BLaER1 treated with 17β-estradiol and CSF1 and Interleukin-3, amounts not matched to agents 10 nM and 100 nM (cell line): ENCODE data around the gene SLA2.
"Not testable (repeated sequence)": the region's sequence is repeated elsewhere in the genome, so short reads cannot be mapped to it uniquely, and the experiment has no call there.

Experiments
- H3K27ac ChIP-seq, 11 experiments: shearing (Covaris generic); formaldehyde crosslinking; 2 replicates each; pipeline ENCODE4 v1.8.1; 2022
- H3K27me3 ChIP-seq, 11 experiments: shearing (Covaris generic); formaldehyde crosslinking; 2 replicates each; pipeline ENCODE4 v1.8.1; 2022
- H3K36me3 ChIP-seq, 11 experiments: shearing (Covaris generic); formaldehyde crosslinking; 2 replicates each; pipeline ENCODE4 v1.8.1; 2022
- H3K4me1 ChIP-seq, 10 experiments: shearing (Covaris generic); formaldehyde crosslinking; 2 replicates each; pipeline ENCODE4 v1.8.1; 2022
- H3K4me2 ChIP-seq, 11 experiments: shearing (Covaris generic); formaldehyde crosslinking; 2 replicates each; pipeline ENCODE4 v1.8.1; 2022
- H3K4me3 ChIP-seq, 10 experiments: shearing (Covaris generic); formaldehyde crosslinking; 2 replicates each; pipeline ENCODE4 v1.8.1; 2022
- H3K9ac ChIP-seq, 11 experiments: shearing (Covaris generic); formaldehyde crosslinking; 2 replicates each; pipeline ENCODE4 v1.8.1; 2022
- H3K9me3 ChIP-seq, 11 experiments: shearing (Covaris generic); formaldehyde crosslinking; replicated peaks in 1 of 11; 2 replicates each; pipeline ENCODE4 v1.8.1; 2022
- H4K20me1 ChIP-seq, 11 experiments: shearing (Covaris generic); formaldehyde crosslinking; 2 replicates each; pipeline ENCODE4 v1.8.1; 2022
- Cebpa-rat ChIP-seq, 11 experiments: shearing (Covaris generic); IDR thresholded peaks; 2 replicates each; pipeline ENCODE4 v1.8.1; 2022

SLA2 gene

DNA sequence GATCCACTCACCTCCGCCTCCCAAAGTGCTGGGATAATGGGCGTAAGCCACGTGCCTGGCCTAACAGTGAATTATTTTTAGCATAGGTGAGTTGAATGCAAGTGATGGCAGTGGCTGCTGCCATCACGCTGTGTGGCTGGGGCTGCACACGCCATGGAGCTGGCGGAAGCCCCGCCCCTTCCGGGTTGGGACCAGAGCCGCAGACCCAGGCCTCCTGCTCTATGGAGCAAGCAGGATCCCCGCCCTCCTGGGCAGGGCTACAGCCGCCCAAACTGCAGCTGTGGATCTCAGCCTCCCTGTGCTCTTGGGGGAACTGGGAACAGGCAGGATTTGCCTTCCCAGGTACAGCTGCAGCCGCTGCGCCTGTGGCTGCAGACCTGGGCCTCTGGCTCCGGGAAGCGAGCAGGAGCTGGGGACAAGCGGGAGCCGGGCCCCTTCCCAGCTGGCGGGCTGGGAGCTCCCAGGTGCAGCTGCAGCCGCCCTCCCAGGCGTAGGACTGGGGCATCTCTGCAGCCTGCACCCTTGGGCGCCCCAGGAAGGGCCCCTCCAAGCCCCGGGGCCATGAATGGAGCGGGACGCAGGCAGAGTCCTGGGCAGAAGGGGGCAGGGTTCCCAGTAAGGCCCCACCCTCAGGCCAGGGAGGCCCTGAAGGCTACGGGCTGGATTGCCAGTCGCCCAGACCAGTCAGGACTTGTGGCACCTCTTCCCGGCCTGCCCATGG is 30.9 kb upstream of the SLA2 start:
- TF ChIP-seq Cebpa-rat (IDR thresholded peaks at IDR 0.05) = no peak
- peaks cover 0 to 16% (median 0%) of the 10 kb centered on the region in 11 experiments; a peak in 9 of 22 replicates for H3K9me3 ChIP-seq
- no peak overlapping the region for H3K4me2 ChIP-seq
- H3K27me3 ChIP-seq = no peaks in the 10 kb centered on the region
- no peaks in the 10 kb centered on the region; a peak in 1 of 22 replicates for H4K20me1 ChIP-seq
- peaks cover 29 to 65% (median 41%) of the 10 kb centered on the region in 11 experiments; a peak in 21 of 22 replicates for H3K36me3 ChIP-seq
- H3K4me1 ChIP-seq = no peaks in the 10 kb centered on the region
- no peak overlapping the region for H3K9ac ChIP-seq
- no peak overlapping the region for H3K27ac ChIP-seq
- H3K4me3 ChIP-seq = no peak overlapping the region

DNA sequence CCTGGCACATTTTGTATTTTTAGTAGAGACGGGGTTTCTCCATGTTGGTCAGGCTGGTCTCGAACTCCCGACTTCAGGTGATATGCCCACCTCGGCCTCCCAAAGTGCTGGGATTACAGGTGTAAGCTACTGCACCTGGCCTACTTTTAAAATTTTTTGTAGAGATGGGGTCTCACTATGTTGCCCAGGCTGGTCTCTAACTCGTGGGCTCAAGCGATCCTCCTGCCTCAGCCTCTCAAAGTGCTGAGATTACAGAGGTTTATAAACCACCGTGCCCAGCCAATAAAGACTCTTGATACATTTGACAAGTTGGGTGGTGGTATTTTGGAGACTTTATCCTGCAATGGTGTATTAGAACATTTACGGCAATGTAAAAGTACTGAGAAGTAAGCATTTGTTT is 29.5 kb upstream of the SLA2 start:
- H4K20me1 ChIP-seq, H3K9ac ChIP-seq, H3K4me3 ChIP-seq, H3K4me2 ChIP-seq, H3K4me1 ChIP-seq, H3K27ac ChIP-seq, H3K27me3 ChIP-seq: not testable (repeated sequence)
- Histone ChIP-seq H3K9me3 (peaks cover 0 to 16% (median 0%) of the 10 kb centered on the region in 11 experiments; a peak in 9 of 22 replicates), H3K36me3 (peaks cover 27 to 63% (median 35%) of the 10 kb centered on the region in 11 experiments; a peak in 21 of 22 replicates)

DNA sequence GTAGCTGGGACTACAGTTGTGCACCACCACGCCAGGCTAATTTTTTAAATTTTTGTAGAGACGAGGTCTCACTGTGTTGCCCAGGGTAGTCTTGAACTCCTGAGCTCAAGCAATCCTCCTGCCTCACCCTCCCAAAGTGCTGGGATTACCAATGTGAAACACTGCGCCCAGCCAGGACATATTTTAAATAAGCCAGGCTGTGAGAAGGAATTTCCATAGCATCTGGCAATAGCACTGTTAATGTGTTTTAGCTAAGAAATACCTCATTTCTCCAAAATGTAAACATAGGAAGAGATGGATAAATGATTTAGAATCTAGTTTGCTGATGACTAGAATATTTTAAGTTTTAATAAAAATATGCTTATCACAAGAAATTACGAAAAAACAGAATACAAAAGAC is 27.0 kb upstream of the SLA2 start:
- Histone ChIP-seq H3K4me1 (no peaks in the 10 kb centered on the region), H3K36me3 (peaks cover 14 to 55% (median 19%) of the 10 kb centered on the region in 11 experiments; a peak in 21 of 22 replicates), H3K4me3 (no peak overlapping the region), H3K9me3 (peaks cover 0 to 12% (median 0%) of the 10 kb centered on the region in 11 experiments; a peak in 9 of 22 replicates), H3K4me2 (no peak overlapping the region), H3K27ac (no peak overlapping the region), H3K9ac (no peak overlapping the region), H4K20me1 (no peaks in the 10 kb centered on the region; a peak in 1 of 22 replicates), H3K27me3 (no peaks in the 10 kb centered on the region)
- no peak for TF ChIP-seq Cebpa-rat (IDR thresholded peaks at IDR 0.05)

DNA sequence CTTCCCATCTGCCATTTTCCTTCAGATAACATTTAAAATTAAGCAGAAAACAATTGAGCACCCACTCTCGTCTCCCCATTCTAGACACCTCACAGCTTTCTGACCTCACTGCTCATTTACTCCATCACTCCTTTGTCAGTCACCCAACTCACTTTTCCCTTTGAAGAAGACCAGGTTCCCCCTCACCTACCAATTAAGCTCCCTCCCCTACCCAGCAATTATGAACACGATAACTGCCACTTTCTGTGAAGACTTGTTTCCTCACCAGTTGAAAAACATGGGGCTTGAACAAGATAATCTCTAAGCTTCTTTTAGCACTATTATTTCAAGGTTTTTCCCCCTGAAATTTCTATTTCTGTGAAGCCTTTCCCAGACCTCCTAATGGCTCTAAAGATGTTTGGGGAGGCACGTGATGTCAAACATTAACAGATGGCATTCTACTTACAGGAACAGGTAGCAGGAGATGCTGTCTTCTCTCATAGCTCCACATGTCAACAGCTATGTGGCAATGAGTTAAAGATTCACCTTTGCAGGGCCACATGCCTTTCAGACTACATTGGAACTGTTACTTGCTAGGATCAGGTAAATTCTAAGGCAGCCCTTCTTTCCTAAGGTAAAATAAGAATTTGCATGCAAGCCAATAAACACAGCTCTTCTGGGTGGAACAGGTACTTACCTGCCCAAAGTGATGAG is 24.8 kb upstream of the SLA2 start:
- no peaks in the 10 kb centered on the region for H4K20me1 ChIP-seq
- H3K9ac ChIP-seq = no peak overlapping the region
- peaks cover 0 to 50% (median 12%) of the 10 kb centered on the region in 11 experiments; a peak in 18 of 22 replicates for H3K36me3 ChIP-seq
- H3K27ac ChIP-seq = no peak overlapping the region
- TF ChIP-seq Cebpa-rat (IDR thresholded peaks at IDR 0.05) = no peak
- no peaks in the 10 kb centered on the region for H3K27me3 ChIP-seq
- H3K4me1 ChIP-seq = no peaks in the 10 kb centered on the region
- H3K4me3 ChIP-seq = no peak overlapping the region
- no peaks in the 10 kb centered on the region for H3K9me3 ChIP-seq
- no peak overlapping the region for H3K4me2 ChIP-seq

DNA sequence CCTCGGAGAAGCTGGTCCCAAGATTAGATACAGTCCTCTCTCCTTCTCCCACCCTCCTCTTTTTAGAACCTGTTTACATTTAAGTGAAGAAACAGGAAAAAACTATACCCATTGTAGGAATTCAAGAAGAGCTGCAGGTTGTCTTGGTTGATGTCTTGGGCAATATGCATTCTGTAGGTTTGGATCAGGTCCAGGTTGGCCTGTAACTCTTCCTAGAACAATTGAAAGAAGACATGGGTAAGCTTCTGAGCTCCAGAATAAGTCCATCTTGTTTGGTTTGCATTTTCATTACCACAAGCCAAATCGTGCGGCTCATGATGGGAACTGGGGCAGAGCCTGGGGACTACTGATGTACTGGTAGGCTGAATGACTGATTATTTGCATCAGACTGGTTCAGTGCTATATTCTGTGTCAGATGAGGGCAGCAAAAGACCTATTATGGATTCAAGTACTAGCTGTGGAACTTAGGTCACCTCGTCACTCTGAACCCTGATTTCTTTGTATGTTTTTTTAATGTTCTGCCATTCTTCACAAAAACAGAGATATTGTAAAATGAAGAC is 20.3 kb upstream of the SLA2 start:
- H3K9ac ChIP-seq = no peak overlapping the region
- peaks cover 9 to 78% (median 29%) of the 10 kb centered on the region in 11 experiments for H3K36me3 ChIP-seq
- no peak for TF ChIP-seq Cebpa-rat (IDR thresholded peaks at IDR 0.05)
- H4K20me1 ChIP-seq = no peaks in the 10 kb centered on the region
- H3K27me3 ChIP-seq = no peaks in the 10 kb centered on the region
- H3K4me2 ChIP-seq = no peak overlapping the region
- peaks cover 0 to 17% (median 5%) of the 10 kb centered on the region in 10 experiments; a peak in 10 of 20 replicates for H3K4me1 ChIP-seq
- no peak overlapping the region for H3K4me3 ChIP-seq
- H3K9me3 ChIP-seq = no peaks in the 10 kb centered on the region
- no peak overlapping the region for H3K27ac ChIP-seq

DNA sequence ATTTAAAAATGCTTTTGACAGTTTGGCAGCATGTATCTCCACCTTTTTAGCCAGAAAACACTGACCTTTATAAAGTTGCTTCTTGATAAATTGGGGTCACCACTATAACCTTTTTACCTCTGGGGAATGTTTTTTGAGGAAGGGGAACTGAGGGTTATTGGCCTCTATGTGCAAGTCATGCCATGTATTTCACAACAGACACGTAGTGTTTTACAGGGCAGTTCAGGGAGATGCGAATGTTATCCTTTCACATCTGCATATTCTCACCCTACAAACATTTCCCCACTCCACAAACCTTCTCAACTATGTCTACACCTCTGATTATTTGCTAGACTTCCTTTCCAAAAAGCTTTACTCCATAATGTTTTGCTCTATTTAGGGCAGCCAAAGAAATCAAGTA is 17.0 kb upstream of the SLA2 start:
- TF ChIP-seq Cebpa-rat (IDR thresholded peaks at IDR 0.05) = peak in 2 of 11 experiments; percentile 17 to 61; a peak in 3 of 22 replicates
- peaks cover 9 to 70% (median 28%) of the 10 kb centered on the region in 11 experiments; a peak in 21 of 22 replicates for H3K36me3 ChIP-seq
- H3K9ac ChIP-seq = 0 out of 22 replicates have a peak overlapping the region, but pooled peaks of 1 of the 11 experiments have one; percentile 0
- peaks cover 0 to 9% (median 0%) of the 10 kb centered on the region in 11 experiments; a peak in 1 of 22 replicates for H4K20me1 ChIP-seq
- no peak overlapping the region for H3K4me3 ChIP-seq
- H3K27me3 ChIP-seq = no peaks in the 10 kb centered on the region
- H3K4me1 ChIP-seq = peaks cover 7 to 27% (median 13%) of the 10 kb centered on the region in 10 experiments; a peak in 18 of 20 replicates
- H3K4me2 ChIP-seq = peak overlapping the region in 5 of 11 experiments; percentile 23 to 54 (median 35); a peak in 7 of 22 replicates
- no peak overlapping the region for H3K27ac ChIP-seq
- no peaks in the 10 kb centered on the region for H3K9me3 ChIP-seq

DNA sequence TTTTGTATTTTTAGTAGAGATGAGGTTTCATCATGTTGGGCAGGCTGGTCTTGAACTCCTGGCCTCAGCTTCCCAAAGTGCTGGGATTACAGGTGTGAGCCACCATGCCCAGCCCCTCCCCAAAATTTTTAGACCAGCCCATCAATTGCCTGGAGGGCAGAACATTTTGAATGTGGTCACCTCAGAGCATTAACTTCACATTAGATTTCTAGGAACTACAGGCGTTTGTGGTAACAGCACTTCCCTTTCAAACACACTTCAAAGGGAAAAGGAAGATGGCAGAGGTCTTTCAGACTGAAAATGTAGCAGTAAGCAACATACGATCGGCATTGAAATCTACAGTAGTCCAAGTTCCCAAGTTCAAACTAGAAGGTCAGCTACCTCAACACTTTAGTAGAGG is 12.3 kb upstream of the SLA2 start:
- Histone ChIP-seq H3K27me3 (no peaks in the 10 kb centered on the region), H3K9ac (no peak overlapping the region), H3K4me2 (peak overlapping the region; percentile 15 to 51 (median 35); a peak in 14 of 22 replicates), H3K4me1 (peaks cover 9 to 23% (median 12%) of the 10 kb centered on the region in 10 experiments; a peak in 18 of 20 replicates), H3K36me3 (peaks cover 7 to 76% (median 26%) of the 10 kb centered on the region in 11 experiments; a peak in 20 of 22 replicates), H3K9me3 (no peaks in the 10 kb centered on the region), H4K20me1 (peaks cover 0 to 9% (median 0%) of the 10 kb centered on the region in 11 experiments; a peak in 3 of 22 replicates), H3K4me3 (no peak overlapping the region), H3K27ac (no peak overlapping the region)
- TF ChIP-seq Cebpa-rat (IDR thresholded peaks at IDR 0.05) = no peak

DNA sequence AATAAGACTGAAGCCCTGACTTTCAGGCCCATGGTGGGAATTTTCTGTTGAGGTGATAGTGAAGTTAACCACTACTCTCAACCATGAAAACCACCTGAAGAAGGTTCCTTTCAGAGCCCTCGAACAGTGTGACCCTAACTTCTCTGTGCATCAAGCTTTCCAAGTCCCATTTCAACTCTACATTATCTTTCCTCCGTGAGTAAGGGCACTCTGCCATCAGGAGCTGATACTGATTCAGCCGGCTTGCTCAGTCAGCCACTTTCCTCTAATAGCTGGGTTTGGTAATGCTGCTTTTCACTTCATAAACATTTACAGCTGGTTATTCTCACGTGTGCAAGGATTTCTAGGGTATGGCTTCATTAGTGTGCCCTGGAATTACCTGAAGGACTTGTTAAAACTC is 10.7 kb upstream of the SLA2 start:
- no peaks in the 10 kb centered on the region for H3K27me3 ChIP-seq

DNA sequence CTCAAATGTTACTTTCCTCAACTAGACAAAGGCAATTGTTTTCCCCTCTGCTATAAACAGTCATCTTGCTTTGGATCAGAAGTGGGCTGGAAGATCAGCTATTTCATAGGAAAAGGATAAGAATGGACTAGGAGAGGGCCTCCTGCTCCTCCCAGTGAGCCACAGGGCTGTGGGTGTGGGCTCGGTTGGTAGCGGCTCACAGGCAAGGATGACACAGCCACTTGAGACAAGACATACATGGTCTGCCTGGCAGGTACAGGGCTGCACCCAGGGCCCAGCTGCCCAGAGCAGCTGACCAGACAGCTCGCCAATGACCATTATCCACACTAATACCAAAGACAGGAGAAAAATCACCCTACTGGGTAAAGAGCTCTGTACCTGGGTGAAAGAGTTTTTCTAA is 9.0 kb upstream of the SLA2 start:
- Histone ChIP-seq H3K4me1 (peaks cover 7 to 13% (median 10%) of the 10 kb centered on the region in 10 experiments; a peak in 17 of 20 replicates), H3K27me3 (no peaks in the 10 kb centered on the region), H3K4me3 (no peak overlapping the region), H3K4me2 (no peak overlapping the region), H3K36me3 (peaks cover 10 to 76% (median 33%) of the 10 kb centered on the region in 11 experiments; a peak in 20 of 22 replicates), H3K9ac (no peak overlapping the region), H4K20me1 (peaks cover 0 to 9% (median 0%) of the 10 kb centered on the region in 11 experiments; a peak in 3 of 22 replicates), H3K27ac (no peak overlapping the region), H3K9me3 (no peaks in the 10 kb centered on the region)
- TF ChIP-seq Cebpa-rat (IDR thresholded peaks at IDR 0.05) = no peak

More for the DNA sequence above, 10.7 kb upstream of the SLA2 start:
- no peak overlapping the region for H3K4me3 ChIP-seq
- H3K36me3 ChIP-seq = peaks cover 12 to 81% (median 29%) of the 10 kb centered on the region in 11 experiments; a peak in 21 of 22 replicates
- H3K9me3 ChIP-seq = no peaks in the 10 kb centered on the region
- no peak overlapping the region for H3K9ac ChIP-seq
- no peak overlapping the region for H3K27ac ChIP-seq
- no peak for TF ChIP-seq Cebpa-rat (IDR thresholded peaks at IDR 0.05)
- peaks cover 0 to 9% (median 0%) of the 10 kb centered on the region in 11 experiments; a peak in 3 of 22 replicates for H4K20me1 ChIP-seq
- H3K4me1 ChIP-seq = peaks cover 7 to 13% (median 10%) of the 10 kb centered on the region in 10 experiments; a peak in 17 of 20 replicates
- no peak overlapping the region for H3K4me2 ChIP-seq
